ENCODE measurements around the gene AP3D1.

AP3D1 gene

DNA sequence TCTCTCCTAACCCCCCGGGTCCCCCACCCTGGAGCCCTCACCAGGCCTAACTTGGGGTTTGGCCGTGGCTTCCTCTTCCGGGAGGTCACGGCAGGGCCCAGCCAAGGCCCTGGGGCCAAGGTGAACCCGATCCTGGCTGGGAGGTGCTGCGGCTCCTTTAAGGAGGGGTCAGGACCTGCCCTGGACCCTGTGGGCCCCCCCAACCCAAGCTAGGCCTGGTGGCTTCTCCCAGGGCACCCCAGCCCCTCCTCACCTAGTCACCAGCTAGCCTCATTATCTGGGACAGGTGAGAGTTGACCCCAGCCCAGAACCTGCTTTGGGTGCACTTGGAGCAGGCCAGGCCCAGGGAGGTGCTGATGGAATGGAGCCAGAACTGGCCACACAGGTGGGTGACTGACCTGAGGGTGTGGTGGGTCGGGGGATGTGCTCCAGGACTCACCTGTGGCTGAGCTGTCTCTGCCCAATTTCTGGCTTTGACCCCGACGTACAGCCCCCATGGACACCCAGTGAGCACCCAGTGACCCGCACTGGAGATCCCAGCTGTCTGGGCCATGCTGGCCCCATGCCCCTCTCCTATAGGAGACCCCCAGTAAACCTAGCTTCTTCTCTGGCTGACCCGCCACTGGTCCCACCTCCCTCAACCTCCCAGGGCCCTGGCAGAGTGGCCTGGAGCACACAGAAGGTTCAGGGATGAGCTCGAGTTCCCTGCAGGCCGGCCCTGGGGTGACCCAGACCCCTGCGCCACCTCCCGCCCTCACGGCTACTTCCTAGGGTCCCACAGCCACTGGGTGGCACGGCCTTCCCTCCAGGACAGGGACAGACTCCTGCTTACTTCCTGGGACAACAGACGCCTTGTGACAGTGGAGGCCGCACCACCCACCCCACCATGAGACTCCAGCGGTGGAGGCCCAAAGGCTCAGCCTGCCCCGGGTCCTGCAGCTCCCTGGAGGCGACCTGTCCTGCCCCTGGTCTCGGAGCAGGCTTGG, 93.6 kb downstream of the AP3D1 start:
- H3K9ac ChIP-seq (ENCODE audit: low read length), result no peak overlapping the region
- no peaks in the 10 kb centered on the region for H3K9me3 ChIP-seq (ENCODE audit: control insufficient read depth, low read depth, low read length)
- H3K27ac ChIP-seq (ENCODE audit: low read length), result no peak overlapping the region
- H3K4me1 ChIP-seq (ENCODE audit: control insufficient read depth, low read depth, low read length), result peaks cover 14% of the 10 kb centered on the region
- H3K27me3 ChIP-seq (ENCODE audit: control insufficient read depth, insufficient read depth, low read length), result no peaks in the 10 kb centered on the region
- no peaks in the 10 kb centered on the region for H3K36me3 ChIP-seq (ENCODE audit: control insufficient read depth, low read depth, low read length)
- no peak overlapping the region for H3K4me3 ChIP-seq (ENCODE audit: low read length)

DNA sequence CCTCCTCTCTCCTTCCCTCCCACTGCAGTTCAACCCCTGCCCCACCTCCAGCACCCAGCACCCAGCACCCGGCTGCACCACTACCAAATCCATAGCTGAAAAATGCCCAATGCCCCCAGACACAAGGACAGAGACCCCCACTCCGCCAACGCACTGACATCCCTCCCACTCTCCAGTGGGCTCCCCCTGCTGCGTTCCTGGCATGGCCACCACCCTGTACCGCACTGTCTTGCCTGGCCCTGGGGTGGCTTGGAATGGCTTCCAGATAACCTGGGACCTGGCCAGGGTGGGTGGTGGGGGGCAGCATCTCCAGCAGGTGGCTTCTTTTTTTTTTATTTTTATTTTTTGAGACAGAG, 94.6 kb downstream of the AP3D1 start:
- H3K4me3 ChIP-seq (ENCODE audit: low read length), result no peak overlapping the region
- H3K27me3 ChIP-seq (ENCODE audit: control insufficient read depth, insufficient read depth, low read length), result no peaks in the 10 kb centered on the region
- H3K27ac ChIP-seq (ENCODE audit: low read length), result no peak overlapping the region
- H3K9ac ChIP-seq (ENCODE audit: low read length), result no peak overlapping the region
- H3K9me3 ChIP-seq (ENCODE audit: control insufficient read depth, low read depth, low read length), result no peaks in the 10 kb centered on the region
- no peaks in the 10 kb centered on the region for H3K36me3 ChIP-seq (ENCODE audit: control insufficient read depth, low read depth, low read length)
- peaks cover 8% of the 10 kb centered on the region for H3K4me1 ChIP-seq (ENCODE audit: control insufficient read depth, low read depth, low read length)

DNA sequence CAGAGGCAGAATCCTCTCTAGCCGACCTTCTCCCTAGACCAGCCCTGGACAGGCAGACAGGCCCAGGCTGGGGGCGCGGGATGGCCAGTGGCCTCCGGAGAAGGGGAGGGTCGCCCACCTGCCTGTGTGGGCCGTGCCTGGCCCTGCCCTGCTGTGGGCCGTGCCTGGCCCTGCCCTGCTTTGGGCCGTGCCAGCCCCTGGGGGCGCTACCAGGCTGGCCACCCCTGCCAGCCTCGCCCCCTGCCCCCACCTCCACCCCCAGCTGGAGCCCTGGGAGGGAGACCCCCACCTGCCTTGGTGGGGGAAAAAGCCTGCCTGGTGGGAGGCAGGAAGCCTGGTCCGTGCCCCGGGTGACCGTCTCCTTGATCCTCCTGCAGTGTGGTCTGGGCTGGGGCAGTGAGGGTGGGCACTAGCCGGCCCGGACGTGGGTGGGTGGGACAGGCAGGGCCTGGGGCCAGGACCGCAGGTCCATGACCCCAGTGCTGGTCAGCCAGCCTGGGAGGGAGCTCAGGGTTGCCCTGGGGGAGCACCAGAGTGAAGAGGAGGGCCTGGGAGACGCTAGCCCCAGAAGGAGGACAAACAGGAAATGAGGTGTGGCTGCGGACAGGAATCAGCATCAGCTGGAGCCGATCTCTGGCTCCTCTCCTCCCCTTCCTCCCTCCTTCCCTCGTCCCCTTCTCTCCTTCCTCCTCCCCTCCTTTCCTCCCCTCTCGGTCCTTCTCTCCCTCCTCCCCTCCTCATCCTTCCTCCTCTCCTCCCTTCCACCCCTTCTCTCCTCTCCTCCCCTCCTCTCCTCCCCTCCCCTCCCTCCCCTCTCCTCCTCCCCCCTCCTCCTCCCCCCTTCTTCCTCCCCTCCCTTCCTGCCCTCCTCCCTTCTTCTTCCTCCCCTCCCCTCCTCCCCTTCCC, 95.2 kb downstream of the AP3D1 start:
- Histone ChIP-seq H3K4me3 (ENCODE audit: low read length) (no peak overlapping the region), H3K9me3 (ENCODE audit: control insufficient read depth, low read depth, low read length) (no peaks in the 10 kb centered on the region), H3K4me1 (ENCODE audit: control insufficient read depth, low read depth, low read length) (peaks cover 7% of the 10 kb centered on the region), H3K9ac (ENCODE audit: low read length) (no peak overlapping the region), H3K27me3 (ENCODE audit: control insufficient read depth, insufficient read depth, low read length) (no peaks in the 10 kb centered on the region), H3K36me3 (ENCODE audit: control insufficient read depth, low read depth, low read length) (no peaks in the 10 kb centered on the region), H3K27ac (ENCODE audit: low read length) (no peak overlapping the region)

DNA sequence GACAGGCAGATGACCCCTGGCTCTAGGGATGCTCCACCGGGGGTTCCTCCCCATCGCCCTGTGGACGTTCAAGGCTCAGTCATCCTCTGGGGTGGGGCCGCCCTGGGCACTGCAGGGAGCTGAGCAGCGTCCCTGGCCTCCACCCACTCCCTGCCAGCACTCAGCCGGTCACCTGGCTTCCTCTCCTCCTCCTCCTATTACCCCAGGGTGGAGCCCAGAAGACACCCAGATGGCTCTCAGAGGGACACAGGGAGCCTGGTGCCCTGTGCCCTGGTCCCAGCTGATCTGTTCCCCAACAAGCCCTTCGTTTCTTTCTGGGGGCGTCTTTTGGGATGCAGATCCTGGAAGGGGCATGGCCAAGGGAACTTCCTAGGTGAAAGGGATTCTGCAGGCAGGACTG, 96.6 kb downstream of the AP3D1 start:
- no peak overlapping the region for H3K9ac ChIP-seq (ENCODE audit: low read length)
- H3K4me1 ChIP-seq (ENCODE audit: control insufficient read depth, low read depth, low read length), result no peaks in the 10 kb centered on the region
- no peak overlapping the region for H3K27ac ChIP-seq (ENCODE audit: low read length)
- no peaks in the 10 kb centered on the region for H3K27me3 ChIP-seq (ENCODE audit: control insufficient read depth, insufficient read depth, low read length)
- H3K4me3 ChIP-seq (ENCODE audit: low read length), result no peak overlapping the region
- H3K9me3 ChIP-seq (ENCODE audit: control insufficient read depth, low read depth, low read length), result no peaks in the 10 kb centered on the region
- no peaks in the 10 kb centered on the region for H3K36me3 ChIP-seq (ENCODE audit: control insufficient read depth, low read depth, low read length)

DNA sequence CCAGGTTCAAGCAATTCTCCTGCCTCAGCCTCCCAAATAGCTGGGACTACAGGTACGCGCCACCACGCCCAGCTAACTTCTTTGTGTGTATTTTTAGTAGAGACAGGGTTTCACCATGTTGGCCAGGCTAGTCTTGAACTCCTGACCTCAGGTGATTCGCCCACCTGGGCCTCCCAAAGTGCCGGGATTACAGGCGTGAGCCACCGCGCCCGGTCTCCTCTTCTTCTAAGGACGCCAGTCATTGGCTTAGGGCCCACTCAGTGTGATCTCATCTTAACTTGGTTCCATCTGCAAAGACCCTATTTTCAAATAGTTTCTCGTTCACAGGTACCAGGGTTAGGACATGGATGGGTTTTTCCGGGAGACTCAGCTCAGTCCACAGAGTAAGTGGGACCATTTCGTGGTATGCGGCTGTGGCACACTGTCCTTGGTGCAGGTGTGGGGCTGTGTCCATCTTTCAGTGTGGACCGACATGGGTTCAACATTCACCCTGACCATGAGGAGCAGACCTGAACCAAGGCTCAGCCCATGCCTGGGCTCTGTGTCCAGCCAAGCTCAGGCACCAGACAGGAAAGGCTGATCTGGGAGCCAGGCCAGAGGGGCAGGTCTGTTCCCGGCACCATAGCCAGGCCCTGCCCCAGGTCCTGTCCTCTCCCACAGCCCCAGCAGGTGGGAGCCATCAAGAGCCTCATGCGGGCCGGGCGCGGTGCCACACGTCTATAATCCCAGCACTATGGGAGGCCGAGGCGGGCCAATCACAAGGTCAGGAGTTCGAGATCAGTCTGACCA, 97.6 kb downstream of the AP3D1 start:
- Histone ChIP-seq H3K27me3 (ENCODE audit: control insufficient read depth, insufficient read depth, low read length) (no peaks in the 10 kb centered on the region), H3K9me3 (ENCODE audit: control insufficient read depth, low read depth, low read length) (no peaks in the 10 kb centered on the region), H3K4me1 (ENCODE audit: control insufficient read depth, low read depth, low read length) (no peaks in the 10 kb centered on the region), H3K4me3 (ENCODE audit: low read length) (no peak overlapping the region), H3K27ac (ENCODE audit: low read length) (no peak overlapping the region), H3K36me3 (ENCODE audit: control insufficient read depth, low read depth, low read length) (no peaks in the 10 kb centered on the region), H3K9ac (ENCODE audit: low read length) (no peak overlapping the region)

- Histone ChIP-seq H3K27ac (ENCODE audit: low read length) (no peak overlapping the region), H3K27me3 (ENCODE audit: control insufficient read depth, insufficient read depth, low read length) (no peaks in the 10 kb centered on the region), H3K9me3 (ENCODE audit: control insufficient read depth, low read depth, low read length) (no peaks in the 10 kb centered on the region), H3K9ac (ENCODE audit: low read length) (no peak overlapping the region), H3K4me3 (ENCODE audit: low read length) (peak overlapping the region; percentile 34), H3K4me1 (ENCODE audit: control insufficient read depth, low read depth, low read length) (no peaks in the 10 kb centered on the region), H3K36me3 (ENCODE audit: control insufficient read depth, low read depth, low read length) (no peaks in the 10 kb centered on the region)
Measured at GRCh38 chr19:2051773-2052704, 99.3 kb downstream of the AP3D1 start.

- Histone ChIP-seq H3K9ac (ENCODE audit: low read length) (peak within 1 kb of the TSS; percentile 47), H3K27ac (ENCODE audit: low read length) (no peak within 1 kb of the TSS), H3K9me3 (ENCODE audit: control insufficient read depth, low read depth, low read length) (no peaks in the 10 kb centered on the region), H3K4me3 (ENCODE audit: low read length) (peak within 1 kb of the TSS; percentile 73), H3K4me1 (ENCODE audit: control insufficient read depth, low read depth, low read length) (no peaks in the 10 kb centered on the region), H3K27me3 (ENCODE audit: control insufficient read depth, insufficient read depth, low read length) (no peaks in the 10 kb centered on the region), H3K36me3 (ENCODE audit: control insufficient read depth, low read depth, low read length) (no peaks in the 10 kb centered on the region)
Measured at GRCh38 chr19:2050991-2051772, 100.2 kb downstream of the AP3D1 start, which contains the start of gene MKNK2. TSS of gene MKNK2 (minus strand) at chr19:2051244. CDS start at chr19:2050851, 393 bp downstream.

Data from iPS-18a (cell line).